WTC11 (cell line): ENCODE results near the gene IRF8. TPM values are rescaled to one million over a fixed set of nuclear protein-coding genes. Genes with fewer than 3 reads are reported as not detected.

Experiments used
- ATAC-seq: fragments of 200-7000 bp; cut with Tn5 transposase; 2 replicates; pipeline ENCODE4 v1.10.0; 2021; ENCODE audit warnings: mild to moderate bottlenecking, moderate library complexity
- CTCF ChIA-PET: fragments of 300-600 bp; sonication (Branson Sonifier 250); formaldehyde crosslinking; loops from one replicate; lab custom pipeline; 2021; ENCODE audit warnings: antibody characterized with exemption; lab: Charles Lee
- POLR2A ChIA-PET: fragments of 350-600 bp; sonication (Branson Sonifier 250); formaldehyde crosslinking; loops from one replicate; lab custom pipeline; 2021; ENCODE audit warnings: antibody characterized with exemption; lab: Charles Lee
- DNase-seq: peaks from one replicate; pipeline ENCODE4 v3.0.0; 2021; ENCODE audit warnings: low spot score
- H3K27ac Mint-ChIP-seq: 2 replicates; pipeline ENCODE4 v1.8.0; 2021; ENCODE audit warnings: mixed read lengths
- H3K27me3 Mint-ChIP-seq: 2 replicates; pipeline ENCODE4 v1.8.0; 2021; ENCODE audit warnings: low read depth, mild to moderate bottlenecking, moderate library complexity, mixed read lengths
- H3K36me3 Mint-ChIP-seq: 2 replicates; pipeline ENCODE4 v1.8.0; 2021; ENCODE audit warnings: mixed read lengths
- H3K4me1 Mint-ChIP-seq: 2 replicates; pipeline ENCODE4 v1.8.0; 2022; ENCODE audit warnings: mixed read lengths
- H3K4me3 Mint-ChIP-seq: 2 replicates; pipeline ENCODE4 v1.8.0; 2021; ENCODE audit warnings: mild to moderate bottlenecking, moderate library complexity, mixed read lengths
- H3K9me3 Mint-ChIP-seq: 2 replicates; pipeline ENCODE4 v1.8.0; 2021; ENCODE audit warnings: mixed read lengths
- ATF3 ChIP-seq: sonication (generic); formaldehyde crosslinking; conservative IDR thresholded peaks from 2 replicates; pipeline ENCODE4 v1.8.1; 2022; ENCODE audit warnings: mild to moderate bottlenecking, missing genetic modification reagents
- EMX1 ChIP-seq: fragments of 250-450 bp; sonication (Bioruptor Pico); IDR thresholded peaks from 2 replicates; pipeline ENCODE4 v1.8.0; 2021; ENCODE audit warnings: mild to moderate bottlenecking
- ESRRA ChIP-seq: sonication (generic); formaldehyde crosslinking; IDR thresholded peaks from 2 replicates; pipeline ENCODE4 v1.8.1; 2022; ENCODE audit warnings: mild to moderate bottlenecking, missing genetic modification reagents, borderline replicate concordance
- FOXP4 ChIP-seq: sonication (generic); formaldehyde crosslinking; IDR thresholded peaks from 2 replicates; pipeline ENCODE4 v1.8.0; 2022; ENCODE audit warnings: mild to moderate bottlenecking, missing genetic modification reagents
- GRHL2 ChIP-seq: fragments of 250-450 bp; sonication (Bioruptor Pico); IDR thresholded peaks from 2 replicates; pipeline ENCODE4 v1.8.0; 2022; ENCODE audit warnings: mild to moderate bottlenecking, moderate library complexity; ENCODE audit not compliant: insufficient replicate concordance, severe bottlenecking
- JAZF1 ChIP-seq: fragments of 250-450 bp; sonication (Bioruptor Pico); IDR thresholded peaks from 2 replicates; pipeline ENCODE4 v1.9.0; 2021; ENCODE audit warnings: moderate library complexity, mild to moderate bottlenecking, inconsistent platforms
- JUN ChIP-seq: sonication (generic); formaldehyde crosslinking; IDR thresholded peaks from 2 replicates; pipeline ENCODE4 v1.8.0; 2023; ENCODE audit warnings: mild to moderate bottlenecking, missing genetic modification reagents
- MAX ChIP-seq: sonication (generic); formaldehyde crosslinking; IDR thresholded peaks from 2 replicates; pipeline ENCODE4 v1.8.0; 2022; ENCODE audit warnings: mild to moderate bottlenecking, missing genetic modification reagents
- NFYB ChIP-seq: sonication (generic); formaldehyde crosslinking; conservative IDR thresholded peaks from 2 replicates; pipeline ENCODE4 v1.8.0; 2022; ENCODE audit warnings: low read depth, missing genetic modification reagents
- NR3C1 ChIP-seq: sonication (generic); formaldehyde crosslinking; conservative IDR thresholded peaks from 2 replicates; pipeline ENCODE4 v1.8.1; 2023; ENCODE audit warnings: low read depth, mild to moderate bottlenecking, missing genetic modification reagents
- PREB ChIP-seq: sonication (generic); formaldehyde crosslinking; IDR thresholded peaks from 2 replicates; pipeline ENCODE4 v1.8.1; 2022; ENCODE audit warnings: mild to moderate bottlenecking, missing genetic modification reagents, moderate library complexity, borderline replicate concordance
- PRRX2 ChIP-seq: fragments of 250-450 bp; sonication (Bioruptor Pico); IDR thresholded peaks from 2 replicates; pipeline ENCODE4 v1.8.0; 2021; ENCODE audit warnings: mild to moderate bottlenecking
- SMAD4 ChIP-seq: sonication (generic); formaldehyde crosslinking; IDR thresholded peaks from 2 replicates; pipeline ENCODE4 v1.8.0; 2022; ENCODE audit warnings: mild to moderate bottlenecking, missing genetic modification reagents
- TEAD4 ChIP-seq: sonication (generic); formaldehyde crosslinking; IDR thresholded peaks from 2 replicates; pipeline ENCODE4 v1.8.0; 2022; ENCODE audit warnings: mild to moderate bottlenecking, missing genetic modification reagents
- USF1 ChIP-seq: sonication (generic); formaldehyde crosslinking; IDR thresholded peaks from 2 replicates; pipeline ENCODE4 v1.8.0; 2022; ENCODE audit warnings: mild to moderate bottlenecking, missing genetic modification reagents
- ZNF219 ChIP-seq: sonication (generic); formaldehyde crosslinking; IDR thresholded peaks from 2 replicates; pipeline ENCODE4 v1.8.0; 2023; ENCODE audit warnings: missing genetic modification reagents, mild to moderate bottlenecking, borderline replicate concordance
- ZNF396 ChIP-seq: fragments of 250-450 bp; sonication (Bioruptor Pico); IDR thresholded peaks from 2 replicates; pipeline ENCODE4 v1.8.0; 2021; ENCODE audit warnings: mild to moderate bottlenecking, moderate library complexity, borderline replicate concordance
- ZNF512 ChIP-seq: sonication (generic); formaldehyde crosslinking; IDR thresholded peaks from 2 replicates; pipeline ENCODE4 v1.8.1; 2022; ENCODE audit warnings: missing genetic modification reagents, borderline replicate concordance
- total RNA-seq: library from RNA; stranded (reverse); gene quantifications from 3 replicates; pipeline ENCODE4 v1.2.3, GENCODE V29; 2021
- TF ChIP-seq, protein P1 (sequence below): sonication (generic); formaldehyde crosslinking; IDR thresholded peaks from 2 replicates; pipeline ENCODE4 v1.8.1; 2023; ENCODE audit warnings: mild to moderate bottlenecking, missing genetic modification reagents, moderate library complexity
- TF ChIP-seq, protein P2 (sequence below): sonication (generic); formaldehyde crosslinking; IDR thresholded peaks from 2 replicates; pipeline ENCODE4 v1.8.1; 2023; ENCODE audit warnings: mild to moderate bottlenecking, missing genetic modification reagents, moderate library complexity

IRF8 gene
- total RNA-seq, 1 experiment from 2014 or later, result 1.1 TPM

GRCh38 chr16:85961988-85962915 is 63.3 kb downstream of the IRF8 start:
- Mint-ChIP-seq H3K4me1 (peaks cover 4% of the 10 kb centered on the region; the same call in 1 of the 2 replicates), H3K9me3 (peaks cover 3% of the 10 kb centered on the region; the same call in 1 of the 2 replicates), H3K36me3 (no peaks in the 10 kb centered on the region), H3K27me3 (peaks cover 2% of the 10 kb centered on the region; the same call in 1 of the 2 replicates), H3K4me3 (no peak overlapping the region), H3K27ac (no peak overlapping the region)
- no peak for ATAC-seq
- ChIA-PET POLR2A (interaction anchor here (0.7 kb wide), 1 partner anchor 139 kb away, joined by 3 read pairs; no protein-coding TSS in a partner anchor), CTCF (interaction anchor here (0.5 to 2.1 kb wide), 4 partner anchors 18 to 148 kb away, joined by 3 to 8 read pairs (median 3); no protein-coding TSS in a partner anchor)
- DNase-seq, result no peak
- TF ChIP-seq ZNF512 (no peak), NFYB (CRISPR knock-in tag) (peak; percentile 46), USF1 (CRISPR knock-in tag) (peak; percentile 77)
- TF ChIP-seq, protein P1, sequence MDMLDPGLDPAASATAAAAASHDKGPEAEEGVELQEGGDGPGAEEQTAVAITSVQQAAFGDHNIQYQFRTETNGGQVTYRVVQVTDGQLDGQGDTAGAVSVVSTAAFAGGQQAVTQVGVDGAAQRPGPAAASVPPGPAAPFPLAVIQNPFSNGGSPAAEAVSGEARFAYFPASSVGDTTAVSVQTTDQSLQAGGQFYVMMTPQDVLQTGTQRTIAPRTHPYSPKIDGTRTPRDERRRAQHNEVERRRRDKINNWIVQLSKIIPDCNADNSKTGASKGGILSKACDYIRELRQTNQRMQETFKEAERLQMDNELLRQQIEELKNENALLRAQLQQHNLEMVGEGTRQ (CRISPR knock-in tag), result peak; percentile 85

GRCh38 chr16:85963753-85964285 is 64.9 kb downstream of the IRF8 start:
- no peak for TF ChIP-seq SMAD4 (CRISPR knock-in tag)
- TF ChIP-seq NFYB (CRISPR knock-in tag), result no peak
- TF ChIP-seq MAX, result no peak
- TF ChIP-seq, protein P2, sequence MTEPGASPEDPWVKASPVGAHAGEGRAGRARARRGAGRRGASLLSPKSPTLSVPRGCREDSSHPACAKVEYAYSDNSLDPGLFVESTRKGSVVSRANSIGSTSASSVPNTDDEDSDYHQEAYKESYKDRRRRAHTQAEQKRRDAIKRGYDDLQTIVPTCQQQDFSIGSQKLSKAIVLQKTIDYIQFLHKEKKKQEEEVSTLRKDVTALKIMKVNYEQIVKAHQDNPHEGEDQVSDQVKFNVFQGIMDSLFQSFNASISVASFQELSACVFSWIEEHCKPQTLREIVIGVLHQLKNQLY (CRISPR knock-in tag), result no peak
- no peak for TF ChIP-seq GRHL2 (CRISPR knock-in tag)
- no peak for TF ChIP-seq JUN (CRISPR knock-in tag)
- no peak for TF ChIP-seq FOXP4 (CRISPR knock-in tag)
- TF ChIP-seq ATF3, result no peak
- TF ChIP-seq NR3C1, result no peak
- TF ChIP-seq ZNF396 (CRISPR knock-in tag), result no peak
- TF ChIP-seq EMX1 (CRISPR knock-in tag), result no peak
- TF ChIP-seq USF1 (CRISPR knock-in tag), result no peak
- TF ChIP-seq ESRRA (CRISPR knock-in tag), result no peak
- TF ChIP-seq JAZF1, result no peak
- no peak for TF ChIP-seq PREB (CRISPR knock-in tag)
- TF ChIP-seq ZNF219 (CRISPR knock-in tag), result no peak
- no peak for TF ChIP-seq PRRX2 (CRISPR knock-in tag)
- TF ChIP-seq TEAD4, result no peak
- no peak for DNase-seq
- CTCF ChIA-PET, result no interaction called here
- Mint-ChIP-seq H3K9me3 (peaks cover 3% of the 10 kb centered on the region; the same call in 1 of the 2 replicates), H3K27ac (no peak overlapping the region), H3K4me1 (peaks cover 4% of the 10 kb centered on the region; the same call in 1 of the 2 replicates), H3K36me3 (no peaks in the 10 kb centered on the region), H3K4me3 (no peak overlapping the region), H3K27me3 (peaks cover 2% of the 10 kb centered on the region; the same call in 1 of the 2 replicates)
- ATAC-seq, result no peak
- POLR2A ChIA-PET, result no interaction called here
